ENCODE measurements around the gene CUBN.

Gene CUBN

DNA sequence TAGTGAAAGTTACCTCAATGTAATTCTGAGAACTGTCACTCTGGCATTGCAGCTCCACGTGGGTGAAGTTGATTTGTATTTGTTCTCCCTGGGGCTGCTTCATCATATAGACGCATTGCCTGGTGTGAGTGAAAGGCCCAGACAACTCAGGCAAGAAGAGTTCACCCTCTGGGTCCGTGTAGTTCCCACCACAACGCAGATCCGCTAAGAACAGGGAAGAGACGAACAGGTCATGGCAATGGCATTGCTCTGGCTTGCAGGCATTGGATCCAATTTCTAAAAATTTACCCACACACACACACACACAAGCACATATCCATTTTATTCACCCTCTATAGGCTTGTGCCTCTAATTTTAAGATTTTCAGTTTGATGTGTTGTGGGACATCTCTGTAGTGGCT, 45.4 kb downstream of the CUBN start:
- DNase-seq (ENCODE audit: low spot score in 2 of 2), result no peak
- no peak overlapping the region for H3K4me3 Mint-ChIP-seq
- no peaks in the 10 kb centered on the region for H3K4me1 Mint-ChIP-seq
- H3K9me3 Mint-ChIP-seq, result no peaks in the 10 kb centered on the region
- H3K27ac Mint-ChIP-seq, result no peak overlapping the region
- peaks cover 12% of the 10 kb centered on the region for H3K36me3 Mint-ChIP-seq
- no peak for ATAC-seq (ENCODE audit: low read depth)
- H3K27me3 Mint-ChIP-seq, result no peaks in the 10 kb centered on the region

DNA sequence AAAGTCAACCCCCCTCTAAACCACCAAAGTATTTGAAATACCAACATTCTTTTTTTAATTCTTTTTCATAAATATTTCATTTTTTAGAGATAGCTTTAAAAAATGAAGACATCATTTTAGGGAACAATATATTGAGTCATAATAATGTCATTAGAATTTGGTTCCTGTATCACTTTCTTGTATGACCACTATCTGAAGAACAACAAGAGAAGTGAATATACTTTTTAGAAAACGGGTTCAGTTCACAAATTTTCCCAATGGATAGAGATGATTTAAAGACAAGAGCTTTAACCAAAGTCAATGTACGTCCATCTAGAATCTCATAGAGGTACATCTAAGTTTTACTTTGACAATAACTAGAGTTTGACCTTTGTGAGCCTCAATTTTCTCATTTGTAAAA, 48.2 kb downstream of the CUBN start:
- H3K36me3 Mint-ChIP-seq, result peaks cover 17% of the 10 kb centered on the region
- no peaks in the 10 kb centered on the region for H3K9me3 Mint-ChIP-seq
- H3K4me3 Mint-ChIP-seq, result no peak overlapping the region
- H3K27ac Mint-ChIP-seq, result no peak overlapping the region
- DNase-seq (ENCODE audit: low spot score in 2 of 2), result no peak
- no peak for ATAC-seq (ENCODE audit: low read depth)
- no peaks in the 10 kb centered on the region for H3K4me1 Mint-ChIP-seq
- no peaks in the 10 kb centered on the region for H3K27me3 Mint-ChIP-seq

DNA sequence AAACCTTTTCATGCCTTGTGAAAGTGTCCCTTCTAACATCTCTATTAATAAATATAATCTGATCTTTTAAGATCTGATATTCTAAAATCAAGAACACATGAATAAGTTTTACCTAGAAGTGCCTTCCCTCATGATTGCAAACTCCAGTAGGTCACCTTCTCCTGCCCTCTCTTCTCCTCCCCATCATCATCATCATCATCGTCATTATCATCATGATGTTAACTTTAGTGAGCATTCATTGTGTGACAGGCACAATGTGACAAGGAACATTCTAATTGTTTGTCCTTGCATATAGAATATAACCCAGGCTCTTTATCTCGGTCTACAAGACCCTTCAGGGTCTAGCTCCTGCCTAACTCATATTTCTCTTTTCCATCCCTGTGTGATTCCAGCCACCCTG, 51.7 kb downstream of the CUBN start:
- no peaks in the 10 kb centered on the region for H3K27me3 Mint-ChIP-seq
- no peaks in the 10 kb centered on the region for H3K4me1 Mint-ChIP-seq

DNA sequence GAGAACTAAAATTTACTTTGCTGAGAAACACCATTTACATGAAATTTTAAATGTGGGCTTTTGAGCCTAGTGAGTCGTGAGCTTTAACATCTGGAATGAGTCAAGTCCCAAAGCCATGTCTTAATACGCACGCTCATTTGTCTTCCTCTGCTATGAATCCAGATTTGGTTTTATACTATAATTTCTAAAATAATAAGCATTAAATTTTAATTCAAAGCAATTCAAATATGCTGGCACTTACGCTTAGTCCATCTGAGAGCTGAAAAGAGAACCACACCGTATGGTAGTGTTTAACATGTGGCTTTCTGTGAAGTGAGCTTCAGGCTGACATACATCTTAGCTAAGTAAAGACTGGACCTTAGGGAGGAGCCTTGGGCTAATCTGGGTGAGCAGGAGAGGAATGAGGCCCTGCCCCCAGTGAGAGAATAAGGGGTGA, 52.2 kb downstream of the CUBN start:
- no peak overlapping the region for H3K4me3 Mint-ChIP-seq
- ATAC-seq (ENCODE audit: low read depth), result no peak

More for the DNA sequence above, 51.7 kb downstream of the CUBN start:
- no peak for DNase-seq (ENCODE audit: low spot score in 2 of 2)
- H3K9me3 Mint-ChIP-seq, result no peaks in the 10 kb centered on the region
- no peak overlapping the region for H3K4me3 Mint-ChIP-seq
- ATAC-seq (ENCODE audit: low read depth), result no peak
- H3K36me3 Mint-ChIP-seq, result peaks cover 9% of the 10 kb centered on the region
- H3K27ac Mint-ChIP-seq, result no peak overlapping the region

DNA sequence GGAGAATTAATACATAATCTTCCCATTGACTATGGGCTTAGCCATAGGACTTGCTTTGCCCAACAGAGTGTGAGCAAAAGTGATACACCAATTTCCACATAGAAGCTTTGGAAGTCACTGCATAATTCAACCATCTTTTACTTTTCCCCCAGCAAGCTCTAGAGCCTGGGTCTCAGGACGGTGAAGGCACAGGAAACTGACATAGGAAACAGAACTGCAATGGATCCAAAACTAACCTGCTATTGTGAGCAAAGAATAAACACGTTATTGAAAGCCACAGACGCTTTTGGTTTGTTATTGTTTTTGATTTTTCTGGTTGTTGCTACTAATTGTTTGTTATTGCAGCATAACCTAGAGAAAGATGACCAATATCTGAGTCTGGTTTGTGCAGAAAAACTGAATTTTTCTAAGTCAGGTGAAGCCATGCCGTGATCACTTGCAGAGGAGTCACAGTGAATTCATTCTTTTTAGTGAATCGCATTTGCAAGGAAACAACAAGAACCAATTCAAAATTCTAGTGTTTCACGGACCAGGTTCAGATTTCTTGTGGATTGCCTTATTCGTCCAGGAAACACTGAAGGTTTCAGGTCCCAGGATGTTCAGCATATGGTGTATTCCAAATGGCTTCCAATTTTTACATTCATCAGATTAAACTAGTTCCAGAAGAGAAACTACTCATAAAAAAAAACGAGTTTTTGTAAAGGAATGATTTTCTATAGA, 52.8 kb downstream of the CUBN start:
- H3K27me3 Mint-ChIP-seq, result no peaks in the 10 kb centered on the region
- peaks cover 9% of the 10 kb centered on the region for H3K36me3 Mint-ChIP-seq
- no peaks in the 10 kb centered on the region for H3K4me1 Mint-ChIP-seq
- no peaks in the 10 kb centered on the region for H3K9me3 Mint-ChIP-seq
- DNase-seq (ENCODE audit: low spot score in 2 of 2) (no peak), ATAC-seq (ENCODE audit: low read depth) (no peak)
- no peak overlapping the region for H3K27ac Mint-ChIP-seq
- no peak overlapping the region for H3K4me3 Mint-ChIP-seq

More for the DNA sequence above, 52.2 kb downstream of the CUBN start:
- Mint-ChIP-seq H3K27me3 (no peaks in the 10 kb centered on the region), H3K27ac (no peak overlapping the region), H3K9me3 (no peaks in the 10 kb centered on the region), H3K4me1 (no peaks in the 10 kb centered on the region), H3K36me3 (peaks cover 9% of the 10 kb centered on the region)
- no peak for DNase-seq (ENCODE audit: low spot score in 2 of 2)

GRCh38 chr10:17075533-17076359, 53.9 kb downstream of the CUBN start:
- H3K4me1 Mint-ChIP-seq, result no peaks in the 10 kb centered on the region
- H3K36me3 Mint-ChIP-seq, result peaks cover 9% of the 10 kb centered on the region
- no peaks in the 10 kb centered on the region for H3K27me3 Mint-ChIP-seq
- DNase-seq (ENCODE audit: low spot score in 2 of 2) (no peak), ATAC-seq (ENCODE audit: low read depth) (no peak)
- no peaks in the 10 kb centered on the region for H3K9me3 Mint-ChIP-seq
- no peak overlapping the region for H3K27ac Mint-ChIP-seq
- no peak overlapping the region for H3K4me3 Mint-ChIP-seq

GRCh38 chr10:17074541-17074847, 55.1 kb downstream of the CUBN start:
- DNase-seq (ENCODE audit: low spot score in 2 of 2) (no peak), ATAC-seq (ENCODE audit: low read depth) (no peak)
- no peak overlapping the region for H3K4me3 Mint-ChIP-seq
- H3K36me3 Mint-ChIP-seq, result peaks cover 11% of the 10 kb centered on the region
- no peaks in the 10 kb centered on the region for H3K9me3 Mint-ChIP-seq
- H3K27ac Mint-ChIP-seq, result no peak overlapping the region
- H3K4me1 Mint-ChIP-seq, result no peaks in the 10 kb centered on the region
- H3K27me3 Mint-ChIP-seq, result no peaks in the 10 kb centered on the region

- H3K4me1 Mint-ChIP-seq, result no peaks in the 10 kb centered on the region
- ATAC-seq (ENCODE audit: low read depth) (no peak), DNase-seq (ENCODE audit: low spot score in 2 of 2) (no peak)
- H3K9me3 Mint-ChIP-seq, result no peaks in the 10 kb centered on the region
- no peak overlapping the region for H3K27ac Mint-ChIP-seq
- H3K4me3 Mint-ChIP-seq, result no peak overlapping the region
- no peaks in the 10 kb centered on the region for H3K27me3 Mint-ChIP-seq
- H3K36me3 Mint-ChIP-seq, result peaks cover 11% of the 10 kb centered on the region
Observed at GRCh38 chr10:17073725-17074540, 55.7 kb downstream of the CUBN start.

- Mint-ChIP-seq H3K9me3 (no peaks in the 10 kb centered on the region), H3K4me1 (peaks cover 3% of the 10 kb centered on the region), H3K27me3 (no peaks in the 10 kb centered on the region), H3K36me3 (peaks cover 15% of the 10 kb centered on the region), H3K27ac (no peak overlapping the region), H3K4me3 (no peak overlapping the region)
- ATAC-seq (ENCODE audit: low read depth) (no peak), DNase-seq (ENCODE audit: low spot score in 2 of 2) (no peak)
Observed at GRCh38 chr10:17068953-17069352, 60.7 kb downstream of the CUBN start.

DNA sequence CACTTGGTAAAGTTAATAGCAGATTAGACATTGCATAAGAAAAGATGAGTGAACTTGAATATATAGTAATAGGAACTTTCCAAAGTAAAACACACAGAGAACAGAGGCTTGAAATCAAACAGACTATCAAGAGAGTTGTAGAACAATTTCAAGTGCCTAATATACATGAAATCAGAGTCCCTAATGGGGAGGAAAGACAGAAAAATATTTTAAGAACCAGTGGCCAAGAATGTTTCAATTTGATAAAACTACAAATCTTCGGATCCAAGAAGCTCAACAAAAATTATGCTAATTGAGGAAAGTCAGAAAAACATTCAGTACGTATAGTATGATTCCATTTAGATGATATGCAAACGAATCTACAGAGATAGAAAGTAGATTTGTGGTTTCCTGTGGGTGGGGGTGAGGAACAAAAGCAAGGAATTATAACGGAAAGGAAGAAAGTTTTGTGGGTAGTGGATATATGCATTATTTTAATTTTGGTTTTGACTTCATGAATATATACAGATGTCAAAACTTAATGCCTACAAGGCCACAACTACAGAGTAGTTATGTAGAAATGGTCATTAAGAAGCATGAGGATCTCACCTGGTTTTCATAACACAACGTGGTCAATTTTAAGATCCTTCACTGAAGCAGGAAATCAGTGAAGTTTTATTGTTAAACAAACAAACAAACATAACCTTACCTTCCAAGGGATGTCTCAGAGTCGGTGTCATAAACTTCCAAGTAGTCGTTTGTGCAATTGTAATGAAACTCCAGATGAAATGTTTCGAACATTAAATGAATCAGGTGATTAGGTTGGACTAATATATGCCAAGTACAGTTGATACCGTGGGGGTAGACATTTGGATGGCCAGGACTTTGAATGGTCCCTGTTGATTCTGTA, 62.0 kb downstream of the CUBN start:
- Mint-ChIP-seq H3K27me3 (no peaks in the 10 kb centered on the region), H3K4me1 (peaks cover 3% of the 10 kb centered on the region), H3K36me3 (peaks cover 15% of the 10 kb centered on the region), H3K27ac (no peak overlapping the region), H3K4me3 (no peak overlapping the region), H3K9me3 (no peaks in the 10 kb centered on the region)
- DNase-seq (ENCODE audit: low spot score in 2 of 2) (no peak), ATAC-seq (ENCODE audit: low read depth) (no peak)

DNA sequence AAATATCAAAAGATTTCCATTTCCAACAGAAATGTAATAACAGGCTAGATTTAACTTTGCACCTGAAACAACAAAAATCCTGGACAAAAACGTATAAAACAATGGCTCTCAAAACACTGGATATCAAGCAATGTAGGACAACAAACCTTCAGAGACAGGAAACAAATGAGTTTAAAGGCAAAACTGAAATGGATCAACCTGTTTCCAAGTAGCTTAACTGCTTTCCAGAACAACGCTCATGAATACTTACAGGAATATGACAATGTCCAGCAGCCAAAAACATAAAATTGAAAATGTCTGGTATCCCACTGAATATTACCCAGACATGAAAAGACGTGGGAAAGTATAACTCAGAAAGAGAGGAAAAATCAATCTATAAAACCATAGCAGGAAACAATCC, 62.8 kb downstream of the CUBN start:
- Mint-ChIP-seq H3K27ac (no peak overlapping the region), H3K4me3 (no peak overlapping the region), H3K27me3 (no peaks in the 10 kb centered on the region), H3K4me1 (peaks cover 3% of the 10 kb centered on the region), H3K36me3 (peaks cover 15% of the 10 kb centered on the region), H3K9me3 (no peaks in the 10 kb centered on the region)
- no peak for ATAC-seq (ENCODE audit: low read depth)
- no peak for DNase-seq (ENCODE audit: low spot score in 2 of 2)

DNA sequence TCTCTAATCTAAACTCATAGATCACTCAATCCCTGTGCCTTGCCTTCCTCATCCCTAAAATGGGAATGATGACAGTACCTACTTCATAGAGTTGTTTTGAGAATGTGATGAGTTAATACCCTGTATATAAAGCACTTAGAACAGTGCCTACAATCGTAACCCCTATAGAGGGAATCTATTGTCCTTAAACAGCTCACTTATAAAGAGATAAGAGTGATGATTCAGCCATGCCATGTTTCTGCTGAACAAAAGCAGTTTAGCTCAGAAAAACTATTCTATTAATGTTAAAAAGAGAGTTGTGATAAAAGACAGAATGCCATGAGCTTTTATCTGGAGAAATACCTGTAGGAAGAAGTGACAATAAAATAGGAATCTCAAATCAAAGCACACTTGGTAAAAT, 63.6 kb downstream of the CUBN start:
- Mint-ChIP-seq H3K27ac (no peak overlapping the region), H3K4me3 (no peak overlapping the region), H3K4me1 (peaks cover 3% of the 10 kb centered on the region), H3K9me3 (no peaks in the 10 kb centered on the region), H3K27me3 (no peaks in the 10 kb centered on the region), H3K36me3 (peaks cover 15% of the 10 kb centered on the region)
- no peak for DNase-seq (ENCODE audit: low spot score in 2 of 2)
- ATAC-seq (ENCODE audit: low read depth), result no peak

DNA sequence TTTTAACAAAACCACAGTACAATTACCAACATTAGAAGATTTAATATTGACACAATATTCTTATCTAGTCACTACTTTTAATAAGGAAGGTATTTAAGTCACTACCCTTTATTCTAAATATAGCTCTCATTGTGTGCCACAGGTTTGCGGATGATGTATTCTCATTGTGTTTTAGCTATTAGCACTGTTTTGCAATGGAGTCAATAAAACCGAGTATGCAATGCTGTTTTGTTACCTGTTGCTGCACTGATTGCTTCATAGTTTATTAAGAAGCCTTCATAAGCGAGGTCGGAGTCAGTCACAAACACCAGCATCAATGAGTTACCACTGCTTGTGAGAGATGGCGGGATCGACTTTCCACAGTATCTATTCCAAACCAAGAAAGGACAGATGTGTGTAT, 64.3 kb downstream of the CUBN start:
- DNase-seq (ENCODE audit: low spot score in 2 of 2), result no peak
- peaks cover 13% of the 10 kb centered on the region for H3K36me3 Mint-ChIP-seq
- H3K27me3 Mint-ChIP-seq, result no peaks in the 10 kb centered on the region
- peaks cover 3% of the 10 kb centered on the region for H3K4me1 Mint-ChIP-seq
- no peak overlapping the region for H3K4me3 Mint-ChIP-seq
- no peak overlapping the region for H3K27ac Mint-ChIP-seq
- no peak for ATAC-seq (ENCODE audit: low read depth)
- no peaks in the 10 kb centered on the region for H3K9me3 Mint-ChIP-seq
